Right lobe of liver (tissue), 6 donors: ENCODE results near the gene NHSL2. TPM values are rescaled to one million over a fixed set of nuclear protein-coding genes. Genes with fewer than 3 reads are reported as not detected.

Source experiments
- ATAC-seq, 4 donors: fragments of 200-7000 bp; cut with Tn5 transposase; one replicate each; pipeline ENCODE4 v1.9.1; 2020; ENCODE audit warnings: mild to moderate bottlenecking in 4 of 4, moderate library complexity in 4 of 4
- DNase-seq, 3 donors: peaks; one replicate each; pipeline ENCODE4 v3.0.0-alpha.2; 2020
- H3K27ac ChIP-seq, 3 donors: fragments of 200-600 bp; one replicate each; pipeline ENCODE4 v1.8.0; 2022
- H3K27me3 ChIP-seq, 2 donors: fragments of 200-600 bp; one replicate each; pipeline ENCODE4 v1.8.0; 2022
- H3K36me3 ChIP-seq, 4 donors: fragments of 200-600 bp; sonication (generic) in 1 of 4; one replicate each; pipeline versions ENCODE4 v1.5.1 to v1.8.0; 2017 to 2022; ENCODE audit warnings: control low read depth in 1 of 4
- H3K4me1 ChIP-seq, 4 donors: fragments of 200-600 bp; sonication (generic) in 1 of 4; one replicate each; pipeline versions ENCODE4 v1.5.1 to v1.8.0; 2017 to 2022; ENCODE audit warnings: control low read depth in 1 of 4
- H3K4me3 ChIP-seq, 3 donors: fragments of 200-600 bp; one replicate each; pipeline ENCODE4 v1.8.0; 2022
- H3K9me3 ChIP-seq, 4 donors: fragments of 200-600 bp; sonication (generic) in 1 of 4; one replicate each; pipeline versions ENCODE4 v1.5.1 to v1.8.0; 2017 to 2022; ENCODE audit warnings: control low read depth in 1 of 4
- POLR2A ChIP-seq: fragments of 450-650 bp; IDR thresholded peaks from one replicate; pipeline ENCODE4 v1.6.1; 2017; ENCODE audit warnings: antibody characterized with exemption, mild to moderate bottlenecking
- WGBS: methylation state at CpG from one replicate; pipeline ENCODE4 v1.1.6; 2018; ENCODE audit warnings: low coverage, low lambda C conversion rate; ENCODE audit not compliant: insufficient coverage; ENCODE audit errors: missing lambda C conversion rate; 5-methylcytosine and 5-hydroxymethylcytosine counted together
- intact Hi-C, 2 donors: fragments of 100-400 bp; cut with DNase I; formaldehyde crosslinking; loops; one replicate each; pipeline versions ENCODE4 v1.11.2 to v1.14.1; 2022
- total RNA-seq, 6 experiments: library from RNA; depleted of rRNA in 2 of 6; stranded (reverse); fragments of >200 nt in 2 of 6; fragmentation: NEBNext Ultra II Directional in 3 of 6; extraction: Animal tissue kit (Norgen Biotek cat#: 25700) in 3 of 6; gene quantifications; one replicate each; pipeline versions ENCODE4 v1.1.0 to v1.2.4, GENCODE V29; 2016 to 2023
- TF ChIP-seq, protein P1 (sequence below), 4 donors: fragments of 200-600 bp in 3 of 4; fragments of 450-650 bp in 1 of 4; IDR thresholded peaks; one replicate each; pipeline versions ENCODE4 v1.5.1 to v1.8.0; 2016 to 2022; ENCODE audit warnings: antibody characterized with exemption in 4 of 4, mild to moderate bottlenecking in 2 of 4
- donor health status: DM: no; HTN: yes; CAD: no.
- donor health status: DM: no; HTN: no; CAD: no.
- donor health status: DM: no; HTN: no; CAD: no.
- donor health status: DM: no; HTN: yes; CAD: no.
- donor health status: DM: no; HTN: yes; CAD: no.

The NHSL2 gene
- total RNA-seq, 6 experiments from 2014 or later = 0.81 to 2.1 (median 1.3) TPM

DNA sequence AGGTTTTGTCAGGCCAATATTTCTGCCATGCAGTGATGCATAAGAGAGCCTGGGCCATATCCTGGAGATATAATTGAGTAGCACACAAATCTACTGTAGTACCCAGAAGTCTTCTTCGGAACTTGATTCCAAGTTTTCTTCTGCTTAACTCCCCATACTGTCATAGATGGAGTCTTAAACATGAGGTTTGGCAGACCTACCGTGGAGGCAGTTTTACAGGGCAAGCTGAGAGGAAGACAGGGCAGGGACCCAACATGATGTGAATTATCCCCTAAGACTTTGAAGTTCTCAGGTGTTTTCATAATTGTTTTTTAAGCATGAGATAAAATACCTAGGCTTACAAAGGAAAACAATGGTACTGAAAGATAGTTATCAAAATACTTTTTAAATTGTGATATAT is 18.2 kb downstream of the NHSL2 start:
- no peaks in the 10 kb centered on the region for H3K9me3 ChIP-seq
- ATAC-seq = no peak
- H3K36me3 ChIP-seq = no peaks in the 10 kb centered on the region
- DNase-seq = no peak
- no peak for TF ChIP-seq POLR2A
- TF ChIP-seq, protein P1, sequence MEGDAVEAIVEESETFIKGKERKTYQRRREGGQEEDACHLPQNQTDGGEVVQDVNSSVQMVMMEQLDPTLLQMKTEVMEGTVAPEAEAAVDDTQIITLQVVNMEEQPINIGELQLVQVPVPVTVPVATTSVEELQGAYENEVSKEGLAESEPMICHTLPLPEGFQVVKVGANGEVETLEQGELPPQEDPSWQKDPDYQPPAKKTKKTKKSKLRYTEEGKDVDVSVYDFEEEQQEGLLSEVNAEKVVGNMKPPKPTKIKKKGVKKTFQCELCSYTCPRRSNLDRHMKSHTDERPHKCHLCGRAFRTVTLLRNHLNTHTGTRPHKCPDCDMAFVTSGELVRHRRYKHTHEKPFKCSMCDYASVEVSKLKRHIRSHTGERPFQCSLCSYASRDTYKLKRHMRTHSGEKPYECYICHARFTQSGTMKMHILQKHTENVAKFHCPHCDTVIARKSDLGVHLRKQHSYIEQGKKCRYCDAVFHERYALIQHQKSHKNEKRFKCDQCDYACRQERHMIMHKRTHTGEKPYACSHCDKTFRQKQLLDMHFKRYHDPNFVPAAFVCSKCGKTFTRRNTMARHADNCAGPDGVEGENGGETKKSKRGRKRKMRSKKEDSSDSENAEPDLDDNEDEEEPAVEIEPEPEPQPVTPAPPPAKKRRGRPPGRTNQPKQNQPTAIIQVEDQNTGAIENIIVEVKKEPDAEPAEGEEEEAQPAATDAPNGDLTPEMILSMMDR (IDR thresholded peaks at IDR 0.05) = no peak
- intact Hi-C loops = no loop called here
- no peaks in the 10 kb centered on the region for H3K4me1 ChIP-seq
- H3K27ac ChIP-seq = no peak overlapping the region
- 63% methylated on average over 2 of the region's 2 CpGs for whole genome bisulfite sequencing
- H3K27me3 ChIP-seq = peaks cover 0 to 7% of the 10 kb centered on the region in 2 donors
- no peak overlapping the region for H3K4me3 ChIP-seq

DNA sequence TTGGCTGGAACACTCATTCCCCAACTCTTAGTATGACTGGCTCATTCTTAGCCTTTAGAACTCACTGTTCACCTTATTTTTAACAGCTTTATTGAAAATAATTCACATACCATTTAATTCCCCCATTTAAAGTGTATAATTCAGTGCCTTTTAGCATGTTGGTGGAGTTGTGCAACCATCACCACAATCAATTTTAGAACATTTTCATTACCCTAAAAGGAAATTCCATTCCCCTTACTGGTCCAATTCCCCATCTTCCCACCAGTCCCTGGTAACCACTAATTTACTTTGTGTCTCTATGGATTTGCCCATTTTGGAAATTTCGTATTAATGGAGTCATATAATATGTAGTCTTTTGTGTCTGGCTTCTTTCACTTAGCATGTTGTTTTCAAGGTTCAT is 19.7 kb downstream of the NHSL2 start:
- no peak overlapping the region for H3K4me3 ChIP-seq
- no peaks in the 10 kb centered on the region for H3K4me1 ChIP-seq
- intact Hi-C loops = no loop called here
- H3K27ac ChIP-seq = no peak overlapping the region
- no peaks in the 10 kb centered on the region for H3K36me3 ChIP-seq
- H3K27me3 ChIP-seq = peaks cover 0 to 11% of the 10 kb centered on the region in 2 donors
- no peaks in the 10 kb centered on the region for H3K9me3 ChIP-seq
- no peak for DNase-seq
- 33% methylated on average over 1 of the region's 1 CpG for WGBS
- ATAC-seq = no peak
- TF ChIP-seq, protein P1 (IDR thresholded peaks at IDR 0.05) = no peak

DNA sequence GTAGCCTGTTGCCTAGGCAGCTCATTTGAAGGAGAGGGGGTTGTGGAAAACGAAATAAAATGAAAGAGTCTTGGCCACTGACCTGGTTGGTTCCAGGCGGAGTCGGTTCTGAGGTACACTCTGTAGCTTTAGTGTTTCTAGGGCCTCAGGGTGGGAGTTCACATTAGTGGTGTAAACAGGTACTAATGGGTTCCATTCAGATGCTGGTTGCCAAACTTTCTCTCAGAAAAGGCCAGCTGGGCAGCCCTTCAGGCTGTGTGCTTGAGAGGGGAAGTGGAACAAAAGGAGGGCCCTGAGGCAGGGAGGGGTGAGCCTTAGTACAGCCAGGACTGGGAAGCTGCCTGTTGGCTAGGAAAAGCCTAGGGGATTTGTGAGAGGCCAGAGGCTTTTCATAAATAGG is 24.8 kb downstream of the NHSL2 start:
- DNase-seq = no peak

DNA sequence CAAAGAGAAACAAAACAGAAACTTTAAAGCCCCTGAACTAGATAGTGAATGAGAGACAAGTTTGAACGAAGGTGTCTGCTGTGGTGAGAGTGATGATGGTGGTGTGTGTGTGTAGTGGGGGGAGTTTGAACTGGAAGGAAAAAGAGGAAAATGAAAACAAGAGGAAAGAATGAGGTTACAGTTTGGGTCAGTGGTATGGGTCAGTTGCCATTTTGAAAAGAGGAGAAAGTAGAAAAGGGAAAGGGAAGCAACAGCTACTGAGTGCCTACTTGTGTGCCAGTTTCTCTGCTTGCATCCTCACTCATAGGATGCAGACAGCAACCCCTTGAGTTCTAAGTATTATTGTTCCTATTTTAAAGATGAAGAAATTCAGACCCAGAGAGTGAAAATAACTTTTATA is 26.0 kb downstream of the NHSL2 start:
- TF ChIP-seq, protein P1 (IDR thresholded peaks at IDR 0.05) = no peak
- TF ChIP-seq POLR2A = no peak
- H3K4me1 ChIP-seq = no peaks in the 10 kb centered on the region
- ATAC-seq (no peak), DNase-seq (no peak)
- H3K36me3 ChIP-seq = no peaks in the 10 kb centered on the region
- no peaks in the 10 kb centered on the region for H3K9me3 ChIP-seq
- peaks cover 0 to 6% of the 10 kb centered on the region in 2 donors for H3K27me3 ChIP-seq
- 29% methylated on average over 1 of the region's 1 CpG for WGBS
- no peak overlapping the region for H3K4me3 ChIP-seq
- no peak overlapping the region for H3K27ac ChIP-seq
- intact Hi-C loops = no loop called here

More for the DNA sequence above, 24.8 kb downstream of the NHSL2 start:
- Histone ChIP-seq H3K27ac (no peak overlapping the region), H3K9me3 (no peaks in the 10 kb centered on the region), H3K4me1 (no peaks in the 10 kb centered on the region), H3K4me3 (no peak overlapping the region), H3K27me3 (peaks cover 0 to 8% of the 10 kb centered on the region in 2 donors), H3K36me3 (no peaks in the 10 kb centered on the region)
- TF ChIP-seq, protein P1 (IDR thresholded peaks at IDR 0.05) = no peak
- no peak for TF ChIP-seq POLR2A
- intact Hi-C loops = no loop called here
- no peak for ATAC-seq
- WGBS = 47% methylated on average over 3 of the region's 3 CpGs

DNA sequence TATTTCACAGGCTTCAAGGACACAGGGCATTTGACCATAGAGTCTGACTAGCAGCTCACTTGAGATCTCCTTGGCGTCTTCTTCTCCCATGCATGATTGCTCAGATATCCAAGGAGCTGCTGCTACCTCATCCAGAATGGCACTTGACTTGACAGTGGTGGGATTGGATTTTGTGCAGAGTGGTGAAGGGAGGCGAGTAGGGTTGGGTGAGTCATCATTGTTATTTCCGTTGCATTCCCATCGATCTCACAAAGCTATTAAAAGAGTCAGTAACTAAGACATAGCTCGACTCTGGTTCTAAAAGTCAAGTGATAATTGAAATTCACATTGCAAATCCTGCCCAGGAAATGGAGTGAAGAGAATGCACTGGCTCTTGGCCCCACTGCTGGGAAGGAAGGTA is 27.7 kb downstream of the NHSL2 start:
- no peaks in the 10 kb centered on the region for H3K4me1 ChIP-seq
- no peak for DNase-seq
- TF ChIP-seq, protein P1 (IDR thresholded peaks at IDR 0.05) = no peak
- TF ChIP-seq POLR2A = no peak
- no peaks in the 10 kb centered on the region for H3K36me3 ChIP-seq
- peak in 2 of 4 donors; percentile 15 to 25 for ATAC-seq
- H3K9me3 ChIP-seq = no peaks in the 10 kb centered on the region
- intact Hi-C loops = no loop called here
- H3K4me3 ChIP-seq = no peak overlapping the region
- WGBS = 54% methylated on average over 5 of the region's 5 CpGs
- no peak overlapping the region for H3K27ac ChIP-seq
- peaks cover 0 to 6% of the 10 kb centered on the region in 2 donors for H3K27me3 ChIP-seq
